ENCODE results near the gene TIFAB. TPM values are rescaled to one million over a fixed set of nuclear protein-coding genes. Genes with fewer than 3 reads are reported as not detected.

Gene TIFAB
- total RNA-seq, 1 experiment from 2014 or later = not detected

- Histone ChIP-seq H3K4me1 (ENCODE audit: control insufficient read depth in 1 of 2, insufficient read depth in 2 of 2, low read length in 2 of 2) (peaks cover 10 to 13% of the 10 kb centered on the region in 2 experiments; a peak in 3 of 4 replicates), H3K4me3 (replicated peaks in 1 of 2; ENCODE audit: low read depth in 1 of 2, low read length in 2 of 2) (no peak overlapping the region), H3K9me3 (ENCODE audit: control insufficient read depth in 1 of 2, insufficient read depth in 1 of 2, low read depth in 1 of 2, low read length in 2 of 2) (no peaks in the 10 kb centered on the region), H3K36me3 (ENCODE audit: control insufficient read depth in 1 of 2, insufficient read depth in 2 of 2, low read length in 2 of 2) (no peaks in the 10 kb centered on the region), H3K27me3 (ENCODE audit: insufficient read depth, low read length) (no peaks in the 10 kb centered on the region; the same call in 1 of the 2 replicates), H3K79me2 (ENCODE audit: insufficient read depth, low read length) (no peaks in the 10 kb centered on the region), H3K9me2 (ENCODE audit: insufficient read depth) (no peaks in the 10 kb centered on the region), H3K4me2 (ENCODE audit: low read length) (no peak overlapping the region), H3K9ac (ENCODE audit: low read length) (no peak overlapping the region), H4K20me1 (ENCODE audit: insufficient read depth) (no peaks in the 10 kb centered on the region), H2AFZ (ENCODE audit: low read depth, low read length, poor library complexity, severe bottlenecking) (no peak overlapping the region), H3K27ac (ENCODE audit: low read depth, low read length) (no peak overlapping the region)
- ChIA-PET RAD21 (ENCODE audit: low non-redundant PET in 1 of 2, low total read pairs in 2 of 2, uncharacterized antibody in 2 of 2, unreplicated experiment in 2 of 2) (no interaction called here), POLR2A (no interaction called here), CTCF (no interaction called here)
- ATAC-seq (no peak), DNase-seq (ENCODE audit: low read depth, low spot score) (no peak)
- TF ChIP-seq POLR2AphosphoS5 (IDR thresholded peaks at IDR 0.05; ENCODE audit: low read depth, low read length) = no peak
- TF ChIP-seq EZH2phosphoT487 (IDR thresholded peaks at IDR 0.05; ENCODE audit: borderline replicate concordance) = no peak
- TF ChIP-seq EZH2 (IDR thresholded peaks at IDR 0.05) = no peak
- TF ChIP-seq REST (IDR thresholded peaks at IDR 0.05; ENCODE audit: low read depth) = no peak
- TF ChIP-seq ZNF274 (IDR thresholded peaks at IDR 0.05; ENCODE audit: low read depth, low read length) = no peak
- TF ChIP-seq EGR1 (IDR thresholded peaks at IDR 0.05; ENCODE audit: low read depth) = no peak
- TF ChIP-seq CTCF (IDR thresholded peaks at IDR 0.05 in 2 of 3, conservative IDR thresholded peaks at IDR 0.05 in 1 of 3; ENCODE audit: borderline replicate concordance in 1 of 3, insufficient read depth in 1 of 3, low read depth in 2 of 3, low read length in 2 of 3) = no peak
- TF ChIP-seq ATF3 (IDR thresholded peaks at IDR 0.05) = no peak
- TF ChIP-seq ZBTB33 (IDR thresholded peaks at IDR 0.05; ENCODE audit: extremely low read depth, insufficient replicate concordance, low read length) = no peak
- TF ChIP-seq YY1 (IDR thresholded peaks at IDR 0.05; ENCODE audit: extremely low read depth, insufficient replicate concordance, low read depth, low read length) = no peak
- no peak for TF ChIP-seq ELF1 (IDR thresholded peaks at IDR 0.05; ENCODE audit: borderline replicate concordance, low read depth)
- BruUV-seq (replicated peaks) = no TSS peak
- intact Hi-C loops (cut with micrococcal nuclease) = no loop called here
These were observed 9.6 kb downstream of the TIFAB start for GRCh38 chr5:135442431-135443160.

Measured in HCT116 (cell line).